Naive thymus-derived CD8-positive, alpha-beta T cell (primary cell): ENCODE results near the gene ASB8. TPM values are rescaled to one million over a fixed set of nuclear protein-coding genes. Genes with fewer than 3 reads are reported as not detected.
A peak's percentile ranks its signal among the peaks of the same experiment; 100 is the strongest.

Experiments
- ATAC-seq, 2 donors: fragments of 150-1000 bp; cut with Tn5 transposase in 1 of 2; sonication (Bioruptor Pico), chemical (Tn5 transposase) in 1 of 2; 1 replicate in 1 of 2; 2 replicates in 1 of 2; pipeline ENCODE4 v1.10.0; 2021; ENCODE audit warnings: mild to moderate bottlenecking in 2 of 2, moderate library complexity in 2 of 2
- POLR2A ChIA-PET: fragments of 350-600 bp; sonication (Branson Sonifier 250); formaldehyde crosslinking; loops from one replicate; lab custom pipeline; 2021; ENCODE audit warnings: antibody characterized with exemption; lab: Charles Lee
- DNase-seq, 10 donors: peaks; one replicate each; pipeline versions ENCODE4 v3.0.0 to v3.0.0-alpha.2; 2020 to 2022
- H3K27ac Mint-ChIP-seq, 10 donors: one replicate each; pipeline ENCODE4 v1.8.0; 2020 to 2022; ENCODE audit warnings: mild to moderate bottlenecking in 10 of 10, mixed read lengths in 10 of 10, moderate library complexity in 4 of 10, inconsistent platforms in 1 of 10
- H3K27me3 Mint-ChIP-seq, 5 donors: one replicate each; pipeline ENCODE4 v1.8.0; 2021 to 2022; ENCODE audit warnings: mixed read lengths in 5 of 5
- H3K36me3 Mint-ChIP-seq, 3 donors: one replicate each; pipeline ENCODE4 v1.8.0; 2020 to 2022; ENCODE audit warnings: mixed read lengths in 3 of 3, mild to moderate bottlenecking in 2 of 3, inconsistent platforms in 1 of 3
- H3K4me1 Mint-ChIP-seq, 4 donors: one replicate each; pipeline ENCODE4 v1.8.0; 2021 to 2022; ENCODE audit warnings: mixed read lengths in 4 of 4
- H3K4me3 Mint-ChIP-seq, 10 donors: one replicate each; pipeline ENCODE4 v1.8.0; 2020 to 2022; ENCODE audit warnings: mild to moderate bottlenecking in 10 of 10, mixed read lengths in 10 of 10, moderate library complexity in 6 of 10, inconsistent platforms in 1 of 10
- H3K9me3 Mint-ChIP-seq, 9 donors: one replicate each; pipeline ENCODE4 v1.8.0; 2020 to 2022; ENCODE audit warnings: mixed read lengths in 9 of 9, mild to moderate bottlenecking in 3 of 9, inconsistent platforms in 1 of 9, moderate library complexity in 1 of 9
- polyA plus RNA-seq, 3 donors: library from polyadenylated mRNA; unstranded; fragments of 300-500 nt; fragmentation: Illumina TruSeq; gene quantifications; one replicate each; pipeline ENCODE4 v1.2.3, GENCODE V29; 2021
- total RNA-seq, 8 experiments: library from RNA in 2 of 8; stranded (reverse) in 2 of 8; gene quantifications; one replicate each; pipeline ENCODE4 v1.2.3 and lab custom pipeline; 2021 to 2026

Gene ASB8
- total RNA-seq (10 to 100 TPM; 71.0 to 81.0 TPM), polyA plus RNA-seq (10 to 100 TPM; 61.2 to 75.6 (median 64.4) TPM), total RNA-seq (lab: John Stamatoyannopoulos, UW) (22.7 to 48.2 (median 32.1) reads per million in 6 experiments)

- ATAC-seq (peak; percentile 93), DNase-seq (peak; percentile 97 to 99 (median 99))
- H3K4me1 Mint-ChIP-seq, result peaks cover 24 to 56% (median 54%) of the 10 kb centered on the region in 4 donors
- H3K27me3 Mint-ChIP-seq, result peaks cover 0 to 2% (median 0%) of the 10 kb centered on the region in 5 donors
- H3K9me3 Mint-ChIP-seq, result no peaks in the 10 kb centered on the region
- POLR2A ChIA-PET, result interaction anchor here (0.5 to 3.9 kb wide), 17 partner anchors 11 to 559 kb away, joined by 3 to 41 read pairs (median 3); partner anchors contain the start of genes CCDC184, CCNT1, COL2A1 and RPAP3
- peaks cover 0 to 20% (median 0%) of the 10 kb centered on the region in 3 donors for H3K36me3 Mint-ChIP-seq
- peak within 1 kb of the TSS; percentile 93 to 99 (median 96) for H3K4me3 Mint-ChIP-seq
- peak within 1 kb of the TSS; percentile 98 to 100 (median 99) for H3K27ac Mint-ChIP-seq
Observed at GRCh38 chr12:48157018-48157888, at the start of gene ASB8. TSS of gene ASB8 (minus strand) at chr12:48157515. CDS start at chr12:48153496, 4,019 bp downstream.

DNA sequence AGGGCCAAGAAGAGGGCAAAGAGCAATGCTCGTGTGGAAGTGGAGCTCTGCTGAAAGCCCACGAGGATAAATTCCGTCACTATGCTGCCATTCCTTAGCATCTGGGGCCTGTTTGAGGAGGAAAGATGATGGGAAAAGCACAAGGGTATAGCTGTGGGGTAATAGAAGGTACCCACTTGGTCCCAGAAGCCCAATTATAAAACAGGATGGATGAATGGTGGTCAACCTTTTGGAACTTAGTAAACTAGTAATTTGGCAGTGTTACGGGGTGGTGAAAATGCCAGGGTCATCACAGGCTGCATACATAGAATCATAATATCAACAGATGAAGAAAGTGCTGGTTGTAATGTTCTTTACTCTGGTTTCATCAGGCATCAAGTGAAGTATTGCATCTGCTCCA lies 45.9 kb upstream of the ASB8 start, which contains the start of gene OR10AD1:
Gene OR10AD1, minus strand, starts transcription at position 101 of the 400 bp plus-strand sequence. Its CDS starts 0 bp downstream, at position 101.
- H3K36me3 Mint-ChIP-seq, result peaks cover 29 to 65% (median 50%) of the 10 kb centered on the region in 3 donors
- H3K27me3 Mint-ChIP-seq, result no peaks in the 10 kb centered on the region
- H3K4me1 Mint-ChIP-seq, result peaks cover 38 to 50% (median 44%) of the 10 kb centered on the region in 4 donors
- peaks cover 13 to 73% (median 48%) of the 10 kb centered on the region in 9 donors for H3K9me3 Mint-ChIP-seq
- POLR2A ChIA-PET, result interaction anchor here (1.2 kb wide), 1 partner anchor 9 kb away, joined by 3 read pairs; no protein-coding TSS in a partner anchor
- H3K27ac Mint-ChIP-seq, result peak within 1 kb of the TSS in 7 of 10 donors; percentile 13 to 99 (median 54)
- no peak for ATAC-seq
- H3K4me3 Mint-ChIP-seq, result peak within 1 kb of the TSS in 4 of 10 donors; percentile 10 to 83 (median 34)
- no peak for DNase-seq

- no peak for DNase-seq
Observed at GRCh38 chr12:48202766-48203165, 45.5 kb upstream of the ASB8 start.

GRCh38 chr12:48201516-48201915 lies 44.2 kb upstream of the ASB8 start:
- DNase-seq, result no peak
- POLR2A ChIA-PET, result interaction anchor here (0.6 to 5.0 kb wide), 8 partner anchors 11 to 179 kb away, joined by 3 to 41 read pairs (median 3); partner anchors contain the start of genes ASB8 and CCDC184
- peaks cover 29 to 51% (median 46%) of the 10 kb centered on the region in 3 donors for H3K36me3 Mint-ChIP-seq
- peaks cover 9 to 57% (median 42%) of the 10 kb centered on the region in 9 donors for H3K9me3 Mint-ChIP-seq
- H3K4me1 Mint-ChIP-seq, result peaks cover 39 to 58% (median 47%) of the 10 kb centered on the region in 4 donors
- no peak for ATAC-seq
- peak overlapping the region in 7 of 10 donors; percentile 2 to 90 (median 46) for H3K4me3 Mint-ChIP-seq
- peak overlapping the region in 7 of 10 donors; percentile 27 to 99 (median 73) for H3K27ac Mint-ChIP-seq
- H3K27me3 Mint-ChIP-seq, result no peaks in the 10 kb centered on the region

More at GRCh38 chr12:48202766-48203165, 45.5 kb upstream of the ASB8 start:
- POLR2A ChIA-PET, result interaction anchor here (1.6 kb wide), 1 partner anchor 10 kb away, joined by 3 read pairs; no protein-coding TSS in a partner anchor
- H3K9me3 Mint-ChIP-seq, result peaks cover 13 to 69% (median 48%) of the 10 kb centered on the region in 9 donors
- H3K4me1 Mint-ChIP-seq, result peaks cover 38 to 50% (median 44%) of the 10 kb centered on the region in 4 donors
- H3K27me3 Mint-ChIP-seq, result no peaks in the 10 kb centered on the region
- H3K4me3 Mint-ChIP-seq, result peak overlapping the region in 1 of 10 donors; percentile 10
- ATAC-seq, result no peak
- H3K36me3 Mint-ChIP-seq, result peaks cover 29 to 60% (median 50%) of the 10 kb centered on the region in 3 donors
- H3K27ac Mint-ChIP-seq, result peak overlapping the region in 5 of 10 donors; percentile 13 to 74 (median 48)

DNA sequence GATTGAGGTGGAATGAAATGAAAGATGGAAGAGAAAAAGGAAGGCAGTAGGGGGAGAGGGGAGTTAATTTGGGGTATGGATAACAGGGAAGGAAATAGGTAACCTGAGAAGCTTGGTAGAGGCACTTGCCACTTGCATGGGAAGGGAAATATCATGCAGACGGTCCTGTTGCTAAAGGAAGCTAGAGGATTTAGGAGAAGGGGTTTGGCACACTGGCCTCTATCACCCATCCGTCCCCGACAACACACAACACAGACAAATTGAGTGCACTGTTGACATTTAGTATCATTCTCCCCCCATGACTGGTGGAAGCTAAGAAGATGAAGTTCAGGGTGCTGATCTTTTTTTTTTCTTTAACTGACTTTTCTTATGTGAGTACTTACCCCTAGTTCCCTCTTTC lies 43.8 kb upstream of the ASB8 start:
- Mint-ChIP-seq H3K27me3 (no peaks in the 10 kb centered on the region), H3K4me1 (peaks cover 39 to 58% (median 49%) of the 10 kb centered on the region in 4 donors), H3K27ac (peak overlapping the region; percentile 91 to 99 (median 96)), H3K9me3 (peaks cover 6 to 53% (median 38%) of the 10 kb centered on the region in 9 donors), H3K36me3 (peaks cover 26 to 47% (median 43%) of the 10 kb centered on the region in 3 donors), H3K4me3 (peak overlapping the region; percentile 65 to 97 (median 89))
- POLR2A ChIA-PET, result interaction anchor here (0.7 to 5.0 kb wide), 6 partner anchors 11 to 179 kb away, joined by 3 to 41 read pairs (median 4); partner anchors contain the start of genes ASB8 and CCDC184
- DNase-seq (no peak), ATAC-seq (no peak)

- H3K4me3 Mint-ChIP-seq, result peak overlapping the region; percentile 83 to 97 (median 89)
- peak overlapping the region; percentile 91 to 99 (median 96) for H3K27ac Mint-ChIP-seq
- ATAC-seq (no peak), DNase-seq (peak in 4 of 10 donors; percentile 6 to 45 (median 26))
- POLR2A ChIA-PET, result interaction anchor here (0.7 to 5.0 kb wide), 16 partner anchors 8 to 757 kb away, joined by 3 to 41 read pairs (median 4); partner anchors contain the start of genes ARF3, ASB8, CCDC184 and SENP1
- H3K27me3 Mint-ChIP-seq, result peaks cover 0 to 3% (median 0%) of the 10 kb centered on the region in 5 donors
- H3K4me1 Mint-ChIP-seq, result peaks cover 41 to 60% (median 52%) of the 10 kb centered on the region in 4 donors
- peaks cover 6 to 45% (median 34%) of the 10 kb centered on the region in 9 donors for H3K9me3 Mint-ChIP-seq
- H3K36me3 Mint-ChIP-seq, result peaks cover 24 to 40% (median 37%) of the 10 kb centered on the region in 3 donors
Observed at GRCh38 chr12:48199774-48200221, 42.5 kb upstream of the ASB8 start.

DNA sequence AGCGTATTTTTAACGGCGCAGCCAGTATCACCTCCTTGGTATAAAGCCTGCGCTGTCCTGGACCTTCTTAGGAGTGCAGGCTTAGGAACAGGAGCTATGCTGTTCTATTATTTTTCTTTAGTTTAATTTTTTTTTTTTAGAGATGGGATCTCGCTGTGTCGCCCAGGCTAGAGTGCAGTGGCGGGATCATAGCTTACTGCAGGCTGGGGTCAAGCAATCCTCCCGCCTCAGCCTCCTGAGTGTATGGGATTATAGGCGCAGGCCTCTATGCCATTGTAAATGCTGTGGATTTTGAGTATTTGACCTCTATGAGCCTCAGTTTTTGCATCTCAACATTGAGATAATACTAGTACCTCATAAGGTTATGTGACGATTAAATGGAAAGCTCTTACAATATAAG lies 41.7 kb upstream of the ASB8 start:
- no peak for DNase-seq
- POLR2A ChIA-PET, result interaction anchor here (0.6 to 5.0 kb wide), 22 partner anchors 9 to 702 kb away, joined by 3 to 41 read pairs (median 4); partner anchors contain the start of genes ASB8, CCDC184, RPAP3 and SENP1
- Mint-ChIP-seq H3K4me3 (peak overlapping the region; percentile 83 to 97 (median 89)), H3K36me3 (peaks cover 19 to 32% (median 29%) of the 10 kb centered on the region in 3 donors), H3K4me1 (peaks cover 37 to 55% (median 49%) of the 10 kb centered on the region in 4 donors), H3K27ac (peak overlapping the region; percentile 91 to 99 (median 96)), H3K27me3 (peaks cover 0 to 7% (median 5%) of the 10 kb centered on the region in 5 donors), H3K9me3 (peaks cover 6 to 36% (median 26%) of the 10 kb centered on the region in 9 donors)
- no peak for ATAC-seq

- H3K4me1 Mint-ChIP-seq, result peaks cover 37 to 55% (median 47%) of the 10 kb centered on the region in 4 donors
- H3K4me3 Mint-ChIP-seq, result peak overlapping the region; percentile 83 to 97 (median 89)
- H3K36me3 Mint-ChIP-seq, result peaks cover 18 to 30% (median 26%) of the 10 kb centered on the region in 3 donors
- H3K27ac Mint-ChIP-seq, result peak overlapping the region; percentile 91 to 99 (median 96)
- peaks cover 0 to 9% (median 6%) of the 10 kb centered on the region in 5 donors for H3K27me3 Mint-ChIP-seq
- peaks cover 6 to 33% (median 23%) of the 10 kb centered on the region in 9 donors for H3K9me3 Mint-ChIP-seq
- DNase-seq (peak in 3 of 10 donors; percentile 17 to 23 (median 17)), ATAC-seq (peak; percentile 19 to 27)
- POLR2A ChIA-PET, result interaction anchor here (0.6 to 5.0 kb wide), 17 partner anchors 12 to 702 kb away, joined by 3 to 41 read pairs (median 4); partner anchors contain the start of genes ASB8, CCDC184, RPAP3 and SENP1
Observed at GRCh38 chr12:48198672-48198971, 41.3 kb upstream of the ASB8 start.

- peak; percentile 87 to 89 for ATAC-seq
- peak overlapping the region; percentile 83 to 97 (median 89) for H3K4me3 Mint-ChIP-seq
- peak; percentile 68 to 95 (median 84) for DNase-seq
- H3K27me3 Mint-ChIP-seq, result peaks cover 0 to 14% (median 8%) of the 10 kb centered on the region in 5 donors
- POLR2A ChIA-PET, result interaction anchor here (0.6 to 5.0 kb wide), 16 partner anchors 9 to 492 kb away, joined by 3 to 41 read pairs (median 4); partner anchors contain the start of genes ASB8, CCDC184, RPAP3 and SENP1
- peaks cover 14 to 26% (median 21%) of the 10 kb centered on the region in 3 donors for H3K36me3 Mint-ChIP-seq
- H3K4me1 Mint-ChIP-seq, result peaks cover 35 to 55% (median 45%) of the 10 kb centered on the region in 4 donors
- H3K9me3 Mint-ChIP-seq, result peaks cover 5 to 28% (median 19%) of the 10 kb centered on the region in 9 donors
- H3K27ac Mint-ChIP-seq, result peak overlapping the region; percentile 91 to 99 (median 96)
Observed at GRCh38 chr12:48197971-48198671, 40.8 kb upstream of the ASB8 start.

GRCh38 chr12:48197549-48197970 lies 40.2 kb upstream of the ASB8 start:
- POLR2A ChIA-PET, result interaction anchor here (0.6 to 5.0 kb wide), 13 partner anchors 8 to 492 kb away, joined by 3 to 41 read pairs (median 5); partner anchors contain the start of genes ASB8, CCDC184, RPAP3 and SENP1
- ATAC-seq (peak; percentile 48 to 58), DNase-seq (peak in 5 of 10 donors; percentile 15 to 65 (median 61))
- Mint-ChIP-seq H3K4me3 (peak overlapping the region; percentile 83 to 97 (median 89)), H3K4me1 (peaks cover 29 to 52% (median 39%) of the 10 kb centered on the region in 4 donors), H3K9me3 (peaks cover 0 to 22% (median 14%) of the 10 kb centered on the region in 9 donors), H3K36me3 (peaks cover 10 to 20% (median 15%) of the 10 kb centered on the region in 3 donors), H3K27ac (peak overlapping the region; percentile 91 to 99 (median 96)), H3K27me3 (peaks cover 1 to 14% (median 8%) of the 10 kb centered on the region in 5 donors)
